GM21447 (cell line): ENCODE measurements around the gene SLC12A7.
"Not testable (repeated sequence)": the region's sequence is repeated elsewhere in the genome, so short reads cannot be mapped to it uniquely, and the experiment has no call there.

Source experiments
- ATAC-seq: cut with Tn5 transposase; IDR thresholded peaks from one replicate; pipeline ENCODE4 v1.9.1; 2021; ENCODE audit not compliant: unreplicated experiment

Gene SLC12A7

GRCh38 chr5:1099926-1100663 is 11.8 kb downstream of the SLC12A7 start:
- no peak for ATAC-seq

- no peak for ATAC-seq
These were observed 12.8 kb downstream of the SLC12A7 start for GRCh38 chr5:1098986-1099597.

GRCh38 chr5:1097988-1098385 is 13.9 kb downstream of the SLC12A7 start:
- ATAC-seq = not testable (repeated sequence)

- ATAC-seq = no peak
These were observed 14.4 kb downstream of the SLC12A7 start for GRCh38 chr5:1097381-1097987.

- ATAC-seq = no peak
These were observed 15.0 kb downstream of the SLC12A7 start for GRCh38 chr5:1096838-1097237.

GRCh38 chr5:1095990-1096363 is 15.9 kb downstream of the SLC12A7 start:
- no peak for ATAC-seq

GRCh38 chr5:1095302-1095989 is 16.4 kb downstream of the SLC12A7 start:
- ATAC-seq = no peak

GRCh38 chr5:1094670-1095190 is 17.1 kb downstream of the SLC12A7 start:
- ATAC-seq = no peak

GRCh38 chr5:1093361-1093760 is 18.5 kb downstream of the SLC12A7 start:
- ATAC-seq = no peak

- no peak for ATAC-seq
These were observed 19.7 kb downstream of the SLC12A7 start for GRCh38 chr5:1092122-1092521.

- ATAC-seq = no peak
These were observed 20.2 kb downstream of the SLC12A7 start for GRCh38 chr5:1091632-1092031.

GRCh38 chr5:1090538-1090937 is 21.3 kb downstream of the SLC12A7 start:
- ATAC-seq = no peak

GRCh38 chr5:1089621-1090040 is 22.2 kb downstream of the SLC12A7 start:
- no peak for ATAC-seq

GRCh38 chr5:1089146-1089545 is 22.7 kb downstream of the SLC12A7 start:
- no peak for ATAC-seq

GRCh38 chr5:1088726-1089125 is 23.1 kb downstream of the SLC12A7 start:
- ATAC-seq = no peak

- ATAC-seq = no peak
These were observed 23.8 kb downstream of the SLC12A7 start for GRCh38 chr5:1088031-1088430.

- ATAC-seq = no peak
These were observed 24.4 kb downstream of the SLC12A7 start for GRCh38 chr5:1087428-1087827.

- no peak for ATAC-seq
These were observed 25.0 kb downstream of the SLC12A7 start for GRCh38 chr5:1086871-1087270.

- no peak for ATAC-seq
These were observed 25.7 kb downstream of the SLC12A7 start for GRCh38 chr5:1086137-1086536.

GRCh38 chr5:1085391-1085790 is 26.5 kb downstream of the SLC12A7 start:
- no peak for ATAC-seq

- no peak for ATAC-seq
These were observed 27.8 kb downstream of the SLC12A7 start for GRCh38 chr5:1083823-1084605.
